Activated CD4-positive, CD25-positive, alpha-beta regulatory T cell treated with anti-CD3 and anti-CD28 coated beads, Interleukin-2, amount 50 U/mL, for 72 hours (primary cell): Measurements from ENCODE around the gene GGTLC2.
"Not testable (repeated sequence)": the region's sequence is repeated elsewhere in the genome, so short reads cannot be mapped to it uniquely, and the experiment has no call there.

ENCODE experiments used
- DNase-seq: peaks from one replicate; pipeline ENCODE4 v3.0.0; 2021

The GGTLC2 gene

GRCh38 chr22:22670076-22670795 lies 25.8 kb downstream of the GGTLC2 start:
- DNase-seq = no peak

- no peak for DNase-seq
Measured at GRCh38 chr22:22671506-22671905, 27.1 kb downstream of the GGTLC2 start.

GRCh38 chr22:22673099-22673498 lies 28.7 kb downstream of the GGTLC2 start:
- DNase-seq = no peak

- DNase-seq = no peak
Measured at GRCh38 chr22:22673628-22674027, 29.2 kb downstream of the GGTLC2 start.

GRCh38 chr22:22674467-22674866 lies 30.1 kb downstream of the GGTLC2 start:
- DNase-seq = no peak

GRCh38 chr22:22678970-22679369 lies 34.6 kb downstream of the GGTLC2 start:
- DNase-seq = no peak

GRCh38 chr22:22680396-22680795 lies 36.0 kb downstream of the GGTLC2 start:
- no peak for DNase-seq

GRCh38 chr22:22681221-22681739 lies 36.9 kb downstream of the GGTLC2 start:
- no peak for DNase-seq

- DNase-seq = no peak
Measured at GRCh38 chr22:22682196-22682595, 37.8 kb downstream of the GGTLC2 start.

- DNase-seq = no peak
Measured at GRCh38 chr22:22682807-22683667, 38.6 kb downstream of the GGTLC2 start.

GRCh38 chr22:22683668-22684361 lies 39.4 kb downstream of the GGTLC2 start:
- no peak for DNase-seq

- DNase-seq = no peak
Measured at GRCh38 chr22:22684580-22685561, 40.5 kb downstream of the GGTLC2 start.

GRCh38 chr22:22685586-22685985 lies 41.2 kb downstream of the GGTLC2 start:
- no peak for DNase-seq

GRCh38 chr22:22686202-22687115 lies 42.0 kb downstream of the GGTLC2 start:
- DNase-seq = not testable (repeated sequence)

GRCh38 chr22:22687638-22688500 lies 43.5 kb downstream of the GGTLC2 start:
- no peak for DNase-seq

- DNase-seq = no peak
Measured at GRCh38 chr22:22689621-22690345, 45.4 kb downstream of the GGTLC2 start.

- no peak for DNase-seq
Measured at GRCh38 chr22:22691055-22691454, 46.6 kb downstream of the GGTLC2 start.

GRCh38 chr22:22691716-22692701 lies 47.6 kb downstream of the GGTLC2 start:
- DNase-seq = no peak
